HPDE6-E6E7 (cell line): Measurements from ENCODE around the gene CDKAL1.
A peak's percentile ranks its signal among the peaks of the same experiment; 100 is the strongest.

Source experiments
- DNase-seq: peaks from one replicate; pipeline ENCODE4 v3.0.0; 2011; ENCODE audit warnings: missing footprints; ENCODE audit errors: extremely low spot score

CDKAL1 gene

DNA sequence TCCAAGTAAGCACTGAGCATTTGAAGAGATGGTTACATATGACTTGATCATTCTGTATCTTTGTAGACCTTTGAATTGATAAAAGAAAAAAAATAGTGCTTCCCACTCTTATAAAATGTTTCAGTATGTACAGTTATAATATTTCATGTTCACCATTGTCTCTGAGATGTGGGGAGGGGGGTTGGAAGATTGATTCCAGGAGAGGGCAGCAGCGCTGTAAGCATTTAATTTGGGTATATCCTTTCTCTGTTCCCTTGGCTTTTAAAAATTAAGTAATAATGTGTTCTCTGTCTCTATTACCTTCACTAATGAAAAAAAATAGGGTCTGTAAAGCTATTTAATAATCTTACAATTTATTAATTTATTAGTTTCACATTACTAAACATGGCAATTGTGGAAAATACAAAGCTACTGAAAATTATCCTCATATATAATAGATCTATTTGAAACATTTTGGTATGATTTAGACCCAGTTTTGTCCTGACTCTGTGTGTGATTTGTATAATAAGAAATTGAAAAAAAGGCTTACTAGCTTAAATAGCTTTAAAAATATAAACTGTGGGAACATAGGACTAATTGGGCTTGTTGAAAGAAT, 341.2 kb downstream of the CDKAL1 start:
- DNase-seq, result no peak

DNA sequence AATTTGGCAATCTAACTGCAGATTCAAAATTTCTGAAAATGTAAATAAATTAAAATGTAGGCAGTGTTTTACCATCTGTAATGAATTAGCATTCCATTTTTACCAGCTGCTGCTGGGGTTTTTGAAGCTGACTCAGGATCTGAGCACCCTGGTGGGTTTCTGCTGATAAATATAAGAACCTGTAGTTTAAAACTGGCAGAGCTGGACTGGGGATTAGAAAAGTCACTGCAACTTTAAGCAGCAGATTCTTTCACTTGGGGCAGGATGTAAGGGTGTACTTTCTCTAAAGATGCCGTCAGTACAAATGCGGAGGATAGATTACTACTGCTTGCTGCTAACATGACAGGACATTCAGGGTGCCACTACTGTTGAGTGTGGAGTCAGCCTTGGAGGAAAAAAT, 341.8 kb downstream of the CDKAL1 start:
- no peak for DNase-seq

DNA sequence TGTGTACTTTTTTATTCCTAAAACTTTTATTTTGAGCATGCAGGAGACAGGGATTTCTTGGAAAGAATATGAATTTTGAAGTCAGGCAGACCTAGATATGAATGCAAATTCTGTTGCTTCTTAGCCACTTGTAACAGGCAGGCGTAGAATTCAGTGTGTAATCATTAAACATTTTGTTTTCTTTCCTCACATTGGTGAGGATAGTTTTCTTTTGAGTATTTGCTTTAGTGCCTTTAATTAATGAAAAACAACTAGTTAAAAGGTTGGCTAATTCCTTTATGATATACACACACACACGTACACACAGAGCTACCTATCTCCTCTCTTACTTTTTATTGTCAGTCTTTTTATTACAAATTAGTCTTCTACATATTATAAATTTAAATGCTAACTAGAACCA, 342.3 kb downstream of the CDKAL1 start:
- no peak for DNase-seq

DNA sequence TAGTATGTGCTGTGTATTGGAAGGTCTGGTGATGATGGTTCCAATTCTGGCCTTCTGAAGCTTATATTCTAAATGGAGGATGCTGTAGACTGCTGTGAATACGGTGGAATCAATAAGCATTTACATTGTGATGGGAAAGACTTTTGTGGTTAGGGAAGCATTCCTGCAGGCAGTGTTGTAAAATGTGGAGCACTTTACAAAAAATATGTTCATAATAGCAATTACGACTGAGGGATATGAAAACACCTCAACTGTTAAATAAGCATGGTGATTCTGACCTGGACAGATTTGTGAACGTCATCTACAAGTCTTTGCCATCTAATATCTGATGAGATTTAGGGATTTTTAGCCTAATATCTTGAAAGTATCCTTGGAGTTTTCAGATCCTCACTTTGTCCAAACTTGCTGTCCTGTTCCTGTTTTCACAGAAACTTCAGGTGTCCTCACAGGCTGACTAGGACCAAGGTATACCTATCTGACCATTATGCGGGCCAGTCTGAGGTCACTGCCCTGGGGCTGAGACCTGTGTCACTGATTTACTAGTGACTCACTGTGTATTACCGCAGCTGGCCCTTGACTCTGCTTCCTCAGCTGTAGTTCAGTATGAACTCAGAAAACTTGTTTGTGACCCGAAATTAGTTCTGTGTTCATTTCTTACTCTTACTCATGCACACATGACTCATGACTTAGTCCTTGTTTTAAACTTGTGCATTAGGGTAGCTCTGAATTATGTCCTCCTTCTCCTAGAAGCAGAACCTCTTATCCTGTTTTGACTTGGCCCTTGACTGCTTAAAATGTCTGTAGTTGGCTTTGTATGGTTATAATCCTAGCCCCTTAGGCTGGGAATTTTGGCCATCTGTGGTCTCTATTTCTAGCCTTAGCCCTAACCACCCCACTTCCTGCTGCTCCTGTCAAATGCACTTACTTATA, 343.0 kb downstream of the CDKAL1 start:
- DNase-seq, result peak; percentile 91

GRCh38 chr6:20879121-20879520, 344.9 kb downstream of the CDKAL1 start:
- no peak for DNase-seq

GRCh38 chr6:20879526-20879925, 345.3 kb downstream of the CDKAL1 start:
- DNase-seq, result no peak

- DNase-seq, result no peak
Observed at GRCh38 chr6:20881365-20881764, 347.1 kb downstream of the CDKAL1 start.

DNA sequence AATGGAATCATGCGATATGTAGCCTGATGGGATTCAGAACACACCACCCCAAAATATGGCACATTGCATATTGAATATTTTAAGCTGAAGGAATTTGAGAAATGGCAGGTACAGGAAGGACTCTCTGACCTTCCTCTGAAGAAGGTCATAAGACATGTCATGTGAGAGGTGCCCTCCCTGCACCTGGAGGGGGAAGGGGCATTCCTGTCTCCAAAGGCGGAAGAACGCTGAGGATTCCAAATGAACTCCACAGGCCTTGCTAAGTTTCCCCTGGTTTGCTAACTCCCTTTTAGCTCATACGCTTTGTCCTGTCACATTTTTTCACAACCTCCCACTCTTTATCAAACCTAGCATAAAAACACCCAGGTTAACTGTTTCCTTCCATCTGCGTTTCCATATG, 347.8 kb downstream of the CDKAL1 start:
- DNase-seq, result no peak

- DNase-seq, result no peak
Observed at GRCh38 chr6:20885076-20885475, 350.8 kb downstream of the CDKAL1 start.

DNA sequence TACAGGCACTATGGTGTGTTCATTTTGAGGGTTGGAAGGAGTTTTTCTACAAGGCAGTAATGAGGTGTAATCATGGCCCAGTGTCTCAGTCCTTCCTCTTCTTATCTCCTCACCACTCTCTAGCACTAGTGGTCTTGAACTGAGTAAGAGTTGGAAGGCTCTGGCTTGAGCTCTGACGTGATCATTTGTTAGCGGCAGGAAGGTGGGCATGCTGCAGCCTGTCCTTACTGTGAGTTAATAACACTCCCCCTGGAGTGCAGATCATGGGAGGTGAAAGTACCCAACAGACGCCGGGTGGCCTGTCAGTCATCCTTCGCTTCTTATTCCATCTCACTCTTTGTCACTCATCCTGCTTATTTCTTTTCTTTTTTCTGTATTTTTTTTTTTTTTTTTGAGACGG, 356.9 kb downstream of the CDKAL1 start:
- DNase-seq, result no peak

- DNase-seq, result no peak
Observed at GRCh38 chr6:20892365-20892764, 358.1 kb downstream of the CDKAL1 start.

GRCh38 chr6:20893412-20893811, 359.2 kb downstream of the CDKAL1 start:
- no peak for DNase-seq

DNA sequence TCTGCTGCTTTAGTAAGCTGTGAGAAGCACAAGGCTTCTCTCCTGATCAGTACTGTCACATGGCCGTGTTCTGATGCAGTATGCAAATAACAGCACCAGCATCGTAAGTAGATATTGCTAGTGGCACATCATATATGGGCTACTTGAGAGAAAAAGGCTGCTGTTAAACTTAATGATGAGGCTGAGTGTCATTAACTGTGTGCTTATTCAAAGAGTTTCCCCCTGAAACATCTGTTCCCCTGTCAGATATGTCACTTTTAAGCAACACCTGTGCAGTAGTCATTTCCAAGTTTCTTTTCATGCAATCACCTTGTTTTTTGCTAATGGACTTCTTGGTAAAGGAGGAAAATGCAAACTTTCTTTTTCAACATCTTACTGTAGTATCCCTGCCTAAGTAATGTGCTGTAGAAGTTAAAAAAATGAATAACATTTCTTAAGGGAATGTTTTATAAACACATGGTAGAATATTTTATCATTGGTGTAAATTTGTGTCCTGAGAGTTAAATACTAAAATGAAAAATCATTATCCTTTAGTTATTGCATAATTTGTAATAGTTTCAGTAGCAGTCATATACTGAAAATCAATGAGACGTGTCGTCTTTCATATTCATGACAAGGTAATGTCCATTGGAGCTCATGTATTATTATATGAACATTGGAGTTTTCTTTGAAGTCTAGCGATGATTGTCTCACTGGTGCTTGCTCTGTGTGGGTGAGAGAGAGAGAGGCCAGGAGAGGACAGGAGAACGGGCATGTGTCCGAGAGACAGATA, 366.3 kb downstream of the CDKAL1 start:
- no peak for DNase-seq

DNA sequence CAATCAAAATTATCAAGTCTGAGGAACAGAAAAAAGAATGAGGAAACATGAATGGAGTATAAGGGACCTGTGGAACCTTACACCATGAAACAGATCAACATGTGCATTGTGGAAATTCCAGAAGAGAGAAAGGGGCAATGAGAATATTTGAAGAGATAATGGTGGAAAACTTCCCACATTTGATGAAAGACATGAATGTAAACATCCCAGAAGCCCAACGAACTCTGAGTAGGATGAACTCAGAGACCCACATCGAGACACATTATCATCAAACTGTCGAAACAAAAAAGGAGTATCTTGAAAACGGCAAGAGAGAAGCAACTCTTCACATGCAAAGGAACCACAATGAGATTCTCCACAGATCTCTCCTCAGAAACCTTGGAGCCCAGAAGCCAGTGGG, 371.1 kb downstream of the CDKAL1 start:
- DNase-seq, result no peak

GRCh38 chr6:20906945-20907344, 372.7 kb downstream of the CDKAL1 start:
- peak; percentile 16 for DNase-seq

GRCh38 chr6:20907486-20908071, 373.3 kb downstream of the CDKAL1 start:
- no peak for DNase-seq

GRCh38 chr6:20909621-20910020, 375.4 kb downstream of the CDKAL1 start:
- no peak for DNase-seq

GRCh38 chr6:20911712-20912111, 377.5 kb downstream of the CDKAL1 start:
- DNase-seq, result no peak

DNA sequence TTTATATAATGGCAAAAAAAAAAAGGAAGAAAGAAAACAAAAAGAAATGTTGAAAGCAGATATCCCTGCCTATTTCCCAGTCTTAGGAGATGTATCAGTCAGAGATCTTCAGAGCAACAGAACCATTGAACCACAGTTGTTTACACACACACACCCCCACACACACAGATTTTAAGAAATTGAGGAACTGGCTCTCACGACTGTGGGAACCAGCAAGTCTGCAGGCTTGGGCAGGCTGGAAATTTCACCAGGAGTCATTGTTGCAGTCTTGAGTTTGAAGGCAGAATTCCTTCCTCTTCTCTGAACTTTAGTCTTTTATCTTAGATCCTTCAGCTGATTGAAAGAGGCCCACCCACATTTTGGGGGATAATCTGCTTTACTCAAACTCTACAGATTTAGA, 380.9 kb downstream of the CDKAL1 start:
- DNase-seq, result no peak

- no peak for DNase-seq
Observed at GRCh38 chr6:20915626-20916025, 381.4 kb downstream of the CDKAL1 start.

DNA sequence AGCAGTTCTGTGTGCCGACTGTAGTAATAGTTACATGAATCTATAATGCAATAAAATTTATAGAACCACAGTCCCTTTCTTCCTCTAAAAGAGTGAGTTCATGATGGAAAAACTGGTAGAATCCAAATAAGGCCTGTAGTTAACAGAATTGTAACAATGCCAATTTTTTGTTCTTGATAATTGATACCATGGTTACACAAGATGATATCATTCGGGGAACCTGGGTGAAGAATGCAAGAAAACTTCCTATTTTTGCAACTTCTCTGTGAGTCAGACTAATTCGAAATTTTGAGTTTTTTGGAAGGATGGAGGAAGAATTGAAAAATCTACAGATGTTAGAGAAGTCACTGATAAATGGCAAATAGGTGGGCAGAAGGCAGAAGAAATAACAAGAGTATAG, 381.8 kb downstream of the CDKAL1 start:
- no peak for DNase-seq

- no peak for DNase-seq
Observed at GRCh38 chr6:20918868-20919267, 384.6 kb downstream of the CDKAL1 start.
